Breast epithelium (tissue), 3 donors: ENCODE measurements around the gene GNB3.

Source experiments
- POLR2AphosphoS5 ChIP-seq, 3 donors: sonication (generic); formaldehyde crosslinking; IDR thresholded peaks; one replicate each; pipeline ENCODE4 v1.6.1; 2017; ENCODE audit warnings: antibody characterized with exemption in 3 of 3
- TF ChIP-seq, protein P1 (sequence below), 3 donors: fragments of 450-650 bp; IDR thresholded peaks; one replicate each; pipeline ENCODE4 v1.5.1; 2016 to 2017; ENCODE audit warnings: antibody characterized with exemption in 3 of 3, mild to moderate bottlenecking in 3 of 3, moderate library complexity in 3 of 3

DNA sequence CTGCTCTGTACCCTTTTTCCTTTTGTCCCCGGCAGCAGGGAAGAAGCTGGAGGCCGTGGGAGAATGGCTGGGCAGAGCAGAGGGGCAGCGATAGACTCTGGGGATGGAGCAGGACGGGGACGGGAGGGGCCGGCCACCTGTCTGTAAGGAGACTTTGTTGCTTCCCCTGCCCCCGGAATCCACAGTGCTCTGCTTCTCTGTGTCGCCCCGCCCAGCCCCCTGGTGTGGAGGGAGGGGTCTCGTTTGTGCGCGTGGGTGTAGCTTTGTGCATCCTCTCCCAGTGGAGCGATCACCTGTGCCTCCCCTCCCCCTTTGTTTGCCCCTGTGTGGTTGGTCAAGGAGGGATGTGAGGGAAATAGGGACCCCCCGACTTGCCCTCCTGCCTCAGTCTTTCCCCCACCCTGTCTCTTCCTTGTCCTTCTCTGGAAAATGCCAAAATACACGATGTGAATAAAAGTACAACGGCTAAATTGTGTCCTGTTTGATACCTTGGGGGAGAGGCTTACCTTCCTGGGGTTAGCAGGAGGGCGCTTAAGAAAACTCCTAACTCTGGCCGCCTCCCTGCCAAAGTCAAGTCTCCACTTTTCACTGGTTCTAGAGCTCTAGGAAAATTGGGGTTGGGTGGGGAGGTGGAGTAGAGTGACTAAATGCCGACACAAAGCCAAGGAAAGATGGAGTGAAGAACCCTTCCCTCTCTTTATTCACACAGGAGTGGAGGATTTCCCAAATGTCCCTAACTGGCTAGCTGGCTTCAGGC is 25.6 kb downstream of the GNB3 start:
- TF ChIP-seq POLR2AphosphoS5 (IDR thresholded peaks at IDR 0.05), result no peak
- TF ChIP-seq, protein P1, sequence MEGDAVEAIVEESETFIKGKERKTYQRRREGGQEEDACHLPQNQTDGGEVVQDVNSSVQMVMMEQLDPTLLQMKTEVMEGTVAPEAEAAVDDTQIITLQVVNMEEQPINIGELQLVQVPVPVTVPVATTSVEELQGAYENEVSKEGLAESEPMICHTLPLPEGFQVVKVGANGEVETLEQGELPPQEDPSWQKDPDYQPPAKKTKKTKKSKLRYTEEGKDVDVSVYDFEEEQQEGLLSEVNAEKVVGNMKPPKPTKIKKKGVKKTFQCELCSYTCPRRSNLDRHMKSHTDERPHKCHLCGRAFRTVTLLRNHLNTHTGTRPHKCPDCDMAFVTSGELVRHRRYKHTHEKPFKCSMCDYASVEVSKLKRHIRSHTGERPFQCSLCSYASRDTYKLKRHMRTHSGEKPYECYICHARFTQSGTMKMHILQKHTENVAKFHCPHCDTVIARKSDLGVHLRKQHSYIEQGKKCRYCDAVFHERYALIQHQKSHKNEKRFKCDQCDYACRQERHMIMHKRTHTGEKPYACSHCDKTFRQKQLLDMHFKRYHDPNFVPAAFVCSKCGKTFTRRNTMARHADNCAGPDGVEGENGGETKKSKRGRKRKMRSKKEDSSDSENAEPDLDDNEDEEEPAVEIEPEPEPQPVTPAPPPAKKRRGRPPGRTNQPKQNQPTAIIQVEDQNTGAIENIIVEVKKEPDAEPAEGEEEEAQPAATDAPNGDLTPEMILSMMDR (IDR thresholded peaks at IDR 0.05), result no peak
